Medulla oblongata (tissue), 1 donor: ENCODE data around the gene FXYD6.
"Not testable (repeated sequence)": the region's sequence is repeated elsewhere in the genome, so short reads cannot be mapped to it uniquely, and the experiment has no call there.

Experiments
- DNase-seq: peaks from one replicate; pipeline ENCODE4 v3.0.0-alpha.2; 2015; ENCODE audit errors: extremely low spot score

The FXYD6 gene

DNA sequence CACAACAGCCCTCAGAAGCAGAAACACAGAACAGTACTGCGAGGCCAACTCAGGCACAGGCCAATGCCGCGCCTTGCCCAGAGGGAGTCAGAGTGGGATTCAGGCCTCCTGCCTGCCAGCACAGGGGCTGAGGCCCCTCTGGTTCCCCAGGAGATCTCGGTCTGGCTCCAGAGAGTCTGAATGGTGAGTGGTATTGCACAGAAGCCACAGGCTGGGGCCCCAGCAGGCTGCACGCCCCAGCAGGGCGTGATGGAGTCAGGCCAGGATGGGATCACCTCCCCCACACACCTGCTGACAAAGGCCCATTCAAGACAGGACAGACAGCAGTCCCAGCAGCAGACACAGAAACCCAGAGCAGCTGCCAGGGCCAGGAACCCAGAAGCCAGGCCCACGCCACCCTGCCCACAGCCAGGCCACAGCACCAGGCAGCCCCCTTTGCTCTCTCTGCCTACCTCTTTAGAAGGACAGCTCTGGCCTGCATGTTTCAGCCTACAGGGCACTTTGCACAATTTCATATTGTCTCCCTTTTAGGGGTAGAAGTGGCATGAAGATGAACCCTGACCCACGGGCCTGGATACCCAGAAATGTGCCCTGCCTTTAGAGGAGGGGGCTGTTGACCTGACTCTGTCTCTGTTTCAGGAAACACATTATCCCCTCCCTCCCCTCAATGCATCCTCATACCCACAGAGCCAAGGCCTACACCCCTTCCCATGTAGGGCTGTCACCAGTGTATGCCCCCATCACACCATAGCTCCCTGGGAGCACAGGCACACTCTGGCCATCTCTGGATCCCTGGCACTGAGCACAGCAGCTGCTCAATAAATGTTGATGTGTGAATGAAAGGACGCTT lies 6.1 kb downstream of the FXYD6 start:
- peak; percentile 55 for DNase-seq

DNA sequence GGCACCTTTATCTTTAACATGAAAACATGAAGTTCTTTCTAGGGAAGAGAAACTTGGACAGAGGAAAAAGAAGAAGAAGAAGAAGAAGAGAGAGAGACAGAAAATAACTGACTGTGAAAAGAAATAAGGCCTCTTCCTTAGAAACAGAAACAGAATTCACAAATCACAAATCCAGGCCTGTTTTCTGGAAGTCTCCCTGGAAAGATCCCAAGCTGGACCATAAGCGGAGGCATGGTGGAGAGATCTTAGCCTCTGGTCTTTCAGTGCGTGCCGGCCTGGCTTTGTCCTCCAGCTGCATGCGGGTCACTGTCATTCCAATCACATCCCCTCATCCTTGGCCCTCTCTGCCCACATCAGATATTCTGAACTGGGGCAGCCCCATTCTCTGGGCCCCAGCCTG lies 6.9 kb downstream of the FXYD6 start:
- peak; percentile 38 for DNase-seq

DNA sequence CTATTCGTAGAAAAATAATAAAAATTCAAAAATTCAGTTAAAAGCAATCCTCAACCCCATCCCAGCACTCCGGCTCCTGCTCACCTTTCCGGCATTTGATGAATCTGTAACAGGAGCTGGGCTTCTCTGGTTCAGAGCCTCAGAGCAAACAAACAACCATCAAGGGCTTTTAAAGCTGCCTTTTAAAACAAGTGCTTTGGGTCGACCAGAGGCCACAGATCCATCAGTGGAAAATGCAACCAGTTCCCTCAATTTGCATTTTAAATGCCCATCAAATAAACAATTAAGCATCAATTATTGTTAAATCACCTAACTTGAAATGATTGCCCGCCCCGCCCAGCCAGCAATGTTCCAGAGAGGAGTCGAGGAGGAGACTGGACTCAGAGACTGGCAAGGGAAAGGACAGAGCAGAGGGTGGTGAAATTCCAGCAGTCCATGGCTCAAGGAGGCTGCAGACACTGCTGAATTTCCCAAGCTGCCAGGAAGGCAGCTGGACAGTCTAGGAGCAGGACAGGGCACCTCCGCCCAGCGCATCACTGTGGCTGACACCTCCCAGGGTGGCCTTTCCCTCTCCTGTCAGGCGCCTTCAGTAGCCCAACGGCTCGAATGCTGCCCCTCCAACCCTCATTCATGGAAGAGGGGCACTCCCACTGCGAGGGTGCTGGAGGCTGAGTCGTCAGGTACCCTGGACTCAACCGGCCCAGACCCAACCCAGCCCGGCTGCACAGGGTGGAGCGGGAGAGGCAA lies 7.5 kb downstream of the FXYD6 start:
- no peak for DNase-seq

- no peak for DNase-seq
These were observed 8.4 kb downstream of the FXYD6 start for GRCh38 chr11:117868088-117868487.

- DNase-seq: peak; percentile 78
These were observed 9.9 kb downstream of the FXYD6 start for GRCh38 chr11:117866526-117866925.

DNA sequence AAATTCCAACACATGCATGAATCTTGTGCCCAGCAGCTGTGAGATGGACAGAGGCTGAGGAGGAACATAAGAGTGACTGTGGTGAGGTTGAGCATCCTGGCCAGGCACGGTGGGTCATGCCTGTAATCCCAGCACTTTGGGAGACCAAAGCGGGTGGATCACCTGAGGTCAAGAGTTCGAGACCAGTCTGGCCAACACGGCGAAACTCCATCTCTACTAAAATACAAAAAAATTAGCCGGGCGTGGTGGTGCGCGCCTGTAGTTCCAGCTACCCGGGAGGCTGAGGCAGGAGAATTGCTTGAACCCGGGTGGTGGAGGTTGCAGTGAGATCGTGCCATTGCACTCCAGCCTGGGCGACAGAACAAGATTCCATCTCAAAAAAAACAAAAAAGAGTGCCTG lies 10.9 kb downstream of the FXYD6 start:
- not testable (repeated sequence) for DNase-seq

- DNase-seq: no peak
These were observed 13.1 kb downstream of the FXYD6 start for GRCh38 chr11:117863383-117863782.

DNA sequence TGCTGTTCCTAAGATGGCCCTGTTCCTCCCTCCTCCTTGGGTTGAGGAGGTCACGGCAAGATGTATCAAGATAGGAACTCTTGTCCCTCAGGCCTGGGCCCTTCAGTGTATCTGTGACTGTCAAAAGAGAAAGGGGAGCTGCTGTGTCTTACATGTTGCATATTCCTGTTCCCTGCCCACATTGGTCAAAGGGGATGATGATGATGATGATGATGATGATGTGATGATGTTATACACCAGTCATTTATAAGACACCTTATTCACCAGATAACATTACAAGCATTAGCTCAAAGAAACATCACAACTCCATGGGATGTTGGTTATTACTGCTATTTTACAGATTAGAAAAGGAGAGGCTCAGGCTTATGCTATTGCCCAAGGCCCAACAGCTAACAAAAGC lies 13.7 kb downstream of the FXYD6 start:
- no peak for DNase-seq

DNA sequence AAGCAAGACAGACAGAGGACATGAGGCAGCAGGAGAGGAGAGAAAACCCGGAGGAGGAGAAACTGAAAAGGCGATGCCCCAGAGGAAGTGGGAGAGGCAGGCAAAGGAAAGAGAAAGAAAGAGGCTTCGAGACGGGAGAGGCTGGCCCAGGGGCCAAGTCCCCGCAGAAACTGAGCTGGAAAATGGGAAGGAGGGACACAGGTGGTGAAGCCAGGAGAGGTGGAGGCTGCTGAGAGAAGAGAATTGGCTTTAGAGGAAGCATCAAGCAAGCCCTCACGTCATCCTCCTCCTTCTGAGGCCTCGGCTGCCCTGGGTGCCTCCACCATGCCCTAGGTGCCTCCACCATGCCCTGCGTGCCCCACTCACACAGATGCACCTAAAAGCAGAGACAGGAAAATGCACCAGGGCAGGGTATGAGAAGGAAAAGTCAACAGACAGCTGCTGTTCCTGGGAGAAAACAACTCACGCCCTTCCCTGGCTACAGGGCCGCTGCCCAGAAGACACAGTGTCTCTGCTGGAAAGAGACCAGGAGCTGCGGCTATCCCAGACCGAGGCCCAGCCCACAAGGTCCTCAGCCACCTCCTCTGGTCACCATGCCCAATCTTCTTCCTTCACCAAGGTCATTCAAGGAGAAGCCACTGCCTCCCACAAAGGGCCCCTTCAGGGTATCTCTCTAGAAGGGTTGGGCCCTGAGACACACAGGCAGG lies 14.3 kb downstream of the FXYD6 start:
- DNase-seq: no peak

DNA sequence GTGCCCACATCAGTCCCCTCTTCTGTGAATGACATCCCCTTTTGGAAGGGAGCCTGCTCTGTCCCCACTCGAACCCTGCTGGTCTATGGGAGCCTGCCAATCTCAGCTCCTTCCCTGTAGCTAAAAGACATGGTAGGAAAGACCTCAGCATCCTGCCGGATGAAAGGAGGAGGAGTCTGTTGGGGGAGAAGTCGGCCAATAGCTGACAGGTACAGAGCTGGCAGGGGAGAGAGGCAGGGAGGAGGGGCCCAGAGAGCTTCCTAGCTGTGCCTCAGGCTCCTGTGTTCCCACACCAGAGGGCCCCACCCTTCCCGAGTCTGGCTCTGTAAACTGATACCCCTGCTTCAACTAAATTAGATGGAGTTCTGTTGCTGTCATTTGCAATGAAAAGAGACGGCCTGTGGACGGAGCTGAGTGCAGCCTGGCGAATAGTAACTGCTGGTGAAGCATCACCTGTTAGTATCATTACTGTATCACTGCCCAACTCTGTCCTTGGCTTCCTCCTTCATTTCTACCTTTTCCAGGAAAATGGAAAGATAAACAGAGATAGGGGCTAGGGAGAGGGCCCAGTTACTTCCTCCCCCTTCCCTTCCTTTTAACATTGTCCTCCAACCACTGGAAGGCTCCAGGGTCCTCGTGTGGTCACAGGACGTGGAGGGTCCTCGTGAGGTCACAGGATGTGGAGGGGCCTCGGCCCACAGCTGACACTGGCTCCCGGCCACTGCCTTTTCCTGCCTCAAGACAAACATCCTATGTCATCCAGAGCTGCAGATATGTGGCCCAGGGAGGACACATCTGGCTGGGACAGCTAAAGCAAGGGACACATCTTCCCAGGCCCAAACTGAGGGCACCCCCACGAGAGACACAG lies 15.1 kb downstream of the FXYD6 start:
- DNase-seq: no peak

GRCh38 chr11:117860139-117860538 lies 16.3 kb downstream of the FXYD6 start:
- DNase-seq: no peak

DNA sequence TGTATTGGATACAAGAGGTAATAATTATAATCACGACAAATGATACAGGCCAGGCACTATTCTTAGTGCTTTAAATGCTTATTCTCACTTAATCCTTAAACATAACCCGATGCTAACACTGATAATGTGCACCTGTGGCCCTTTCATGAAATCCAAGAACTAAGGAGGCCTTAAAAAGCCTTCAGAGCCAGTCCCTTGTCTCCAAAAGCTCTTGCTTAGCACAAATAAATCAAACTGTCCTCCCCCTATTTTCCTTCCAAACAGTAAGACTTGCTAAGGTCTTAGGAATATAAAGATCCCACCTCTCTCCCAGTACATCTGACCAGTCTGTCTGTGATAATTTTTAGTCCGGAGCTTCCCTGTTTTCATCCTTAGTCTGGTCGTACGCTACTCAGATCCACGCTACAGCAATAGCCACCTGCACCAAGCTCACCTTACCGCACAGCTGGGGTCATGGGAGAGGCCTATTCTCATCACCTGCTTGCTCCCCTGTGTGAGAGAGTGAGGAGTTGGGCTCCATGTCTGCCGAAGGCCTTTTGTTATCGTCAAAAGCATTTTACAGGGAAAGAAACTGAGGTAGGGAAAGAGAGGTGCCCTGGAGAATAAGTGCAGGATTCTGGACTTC lies 16.9 kb downstream of the FXYD6 start:
- DNase-seq: no peak

GRCh38 chr11:117859061-117859460 lies 17.4 kb downstream of the FXYD6 start:
- no peak for DNase-seq

DNA sequence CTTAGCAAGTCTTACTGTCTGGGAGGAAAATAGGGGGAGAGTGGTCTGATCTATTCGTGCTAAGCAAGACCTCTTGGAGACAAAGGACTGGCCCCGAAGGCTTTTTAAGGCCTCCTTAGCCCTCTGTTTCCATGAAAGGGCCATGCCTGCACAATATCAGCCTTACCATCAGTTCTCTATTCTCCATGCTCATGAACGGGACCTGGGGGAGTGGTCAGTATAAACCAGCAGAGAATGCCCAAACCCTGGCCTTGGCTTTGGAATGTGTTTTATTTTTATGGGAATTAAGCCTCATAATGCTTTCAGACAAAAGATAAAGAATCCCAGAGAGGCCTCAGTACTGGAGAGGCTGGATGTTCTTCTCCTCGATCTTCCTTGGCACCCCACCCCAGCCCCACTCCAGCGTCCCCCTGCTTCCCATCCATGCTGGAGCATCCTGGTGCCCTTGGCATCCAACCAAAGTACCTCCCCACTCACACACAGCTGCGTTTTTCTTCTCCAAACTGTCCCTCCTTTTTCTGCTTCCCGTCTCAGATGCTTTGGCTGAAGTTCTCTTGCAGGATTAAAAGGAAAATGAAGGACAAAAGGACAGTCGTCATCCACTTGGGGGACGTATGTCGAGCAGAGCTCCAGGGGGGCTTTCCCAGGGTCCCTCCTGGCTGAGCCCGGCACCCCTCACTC lies 18.6 kb downstream of the FXYD6 start:
- DNase-seq: no peak

DNA sequence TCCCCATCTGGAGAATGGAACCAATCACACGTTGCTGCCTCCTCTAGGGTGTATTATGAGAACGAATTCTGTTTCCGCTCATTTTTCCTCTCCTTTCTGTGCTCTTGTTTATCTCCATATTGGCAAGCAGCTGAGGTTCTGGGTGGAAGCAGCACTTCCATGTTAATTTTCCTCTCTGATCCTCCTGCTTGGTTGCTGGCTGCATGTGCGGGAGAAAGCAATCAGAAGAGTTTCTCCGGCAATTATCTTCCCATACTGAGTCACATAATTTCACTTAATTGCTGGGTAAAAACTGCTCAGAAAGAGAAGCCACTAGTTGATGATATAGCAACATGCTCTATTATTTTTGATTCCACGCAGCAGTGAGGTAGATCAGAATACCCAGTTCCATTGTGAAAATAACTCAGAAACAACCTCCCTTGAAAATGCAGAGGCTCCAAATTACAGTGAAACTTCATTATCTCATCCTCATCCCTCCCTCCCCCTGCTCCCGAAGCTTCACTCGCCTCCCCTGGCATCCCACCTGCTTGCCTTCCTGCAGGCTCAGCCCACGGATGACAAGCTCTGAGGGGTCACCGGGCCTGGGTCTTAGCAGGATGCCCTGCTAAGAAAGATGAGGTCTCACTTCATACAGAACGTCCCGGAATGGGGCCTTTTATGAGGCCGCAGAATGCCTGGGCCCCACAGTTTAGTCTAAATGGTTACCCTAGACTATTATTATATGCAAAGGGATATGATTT lies 20.4 kb downstream of the FXYD6 start:
- no peak for DNase-seq

DNA sequence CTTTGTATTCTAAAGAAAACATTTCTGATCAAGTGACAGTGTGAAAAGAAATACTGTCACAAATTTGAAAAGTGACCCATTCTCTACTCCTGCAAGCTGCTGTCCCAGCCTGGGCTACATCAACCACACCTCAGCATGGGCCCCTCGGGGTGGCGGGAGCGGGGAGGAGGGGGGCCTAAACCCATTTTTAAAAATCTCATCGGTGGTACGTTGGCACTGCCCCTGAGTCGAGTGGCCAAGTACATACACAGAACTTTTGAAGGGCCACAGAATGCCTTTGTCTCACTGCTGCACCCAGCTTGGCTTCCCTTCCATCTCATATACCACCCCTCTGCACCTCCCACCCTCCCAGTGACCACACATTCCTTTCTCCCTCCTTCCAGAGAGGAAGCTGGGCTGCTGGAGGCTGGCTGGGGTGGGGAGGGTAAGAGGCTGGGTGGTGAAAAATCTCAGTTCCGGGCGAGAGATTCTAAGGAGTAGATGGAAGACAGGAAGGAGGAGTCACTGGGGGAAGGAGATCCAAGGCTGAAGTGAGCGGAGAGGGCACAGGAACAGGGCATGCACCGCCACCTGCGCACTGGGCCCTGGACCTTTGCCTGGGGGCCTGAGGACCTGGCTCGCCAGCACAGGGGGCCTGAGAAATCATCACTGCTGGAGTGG lies 21.1 kb downstream of the FXYD6 start:
- DNase-seq: no peak

GRCh38 chr11:117852309-117852708 lies 24.1 kb downstream of the FXYD6 start:
- DNase-seq: no peak

GRCh38 chr11:117851852-117852251 lies 24.6 kb downstream of the FXYD6 start:
- DNase-seq: no peak

DNA sequence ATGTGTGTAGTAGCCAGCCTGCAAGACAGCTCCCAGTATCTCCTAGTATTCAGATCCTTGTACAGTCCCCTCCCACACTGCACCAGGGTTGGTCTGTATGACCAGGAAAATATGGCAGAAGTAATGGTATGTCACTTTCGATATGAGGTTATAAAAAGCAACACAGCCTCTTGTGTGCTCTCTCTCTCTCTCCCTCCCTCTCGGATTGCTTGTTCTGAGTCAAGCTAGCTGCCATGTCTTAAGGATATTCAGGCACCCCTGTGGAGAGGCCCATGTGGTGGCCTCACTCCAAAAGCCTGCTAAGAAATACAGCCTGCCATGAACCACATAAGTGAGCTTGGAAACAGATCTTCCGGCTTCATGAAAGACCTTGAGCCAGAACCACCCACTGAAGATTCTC lies 25.4 kb downstream of the FXYD6 start:
- DNase-seq: no peak
